ENCODE data around the gene SLC39A11. TPM values are rescaled to one million over a fixed set of nuclear protein-coding genes. Genes with fewer than 3 reads are reported as not detected.

SLC39A11 gene
- total RNA-seq, 1 experiment from 2014 or later: 8.6 TPM

- no peak for DNase-seq (ENCODE audit: low read depth)
These were observed 457.9 kb downstream of the SLC39A11 start for GRCh38 chr17:72634621-72635020.

GRCh38 chr17:72631949-72632684, 460.4 kb downstream of the SLC39A11 start:
- DNase-seq (ENCODE audit: low read depth): no peak

- no peak for DNase-seq (ENCODE audit: low read depth)
These were observed 460.9 kb downstream of the SLC39A11 start for GRCh38 chr17:72631568-72631948.

- peak; percentile 21 for DNase-seq (ENCODE audit: low read depth)
These were observed 467.8 kb downstream of the SLC39A11 start for GRCh38 chr17:72624652-72625051.

- no peak for DNase-seq (ENCODE audit: low read depth)
These were observed 468.3 kb downstream of the SLC39A11 start for GRCh38 chr17:72624226-72624625.

- no peak for DNase-seq (ENCODE audit: low read depth)
These were observed 469.6 kb downstream of the SLC39A11 start for GRCh38 chr17:72622661-72623433.

- no peak for DNase-seq (ENCODE audit: low read depth)
These were observed 472.4 kb downstream of the SLC39A11 start for GRCh38 chr17:72619976-72620650.

- no peak for DNase-seq (ENCODE audit: low read depth)
These were observed 474.4 kb downstream of the SLC39A11 start for GRCh38 chr17:72618001-72618509.

- no peak for DNase-seq (ENCODE audit: low read depth)
These were observed 474.9 kb downstream of the SLC39A11 start for GRCh38 chr17:72617557-72617956.

- no peak for DNase-seq (ENCODE audit: low read depth)
These were observed 476.0 kb downstream of the SLC39A11 start for GRCh38 chr17:72616447-72616846.

- no peak for DNase-seq (ENCODE audit: low read depth)
These were observed 476.9 kb downstream of the SLC39A11 start for GRCh38 chr17:72615627-72615991.

- peak; percentile 95 for DNase-seq (ENCODE audit: low read depth)
These were observed 477.4 kb downstream of the SLC39A11 start for GRCh38 chr17:72614871-72615626.

GRCh38 chr17:72614476-72614870, 478.0 kb downstream of the SLC39A11 start:
- peak; percentile 64 for DNase-seq (ENCODE audit: low read depth)

GRCh38 chr17:72613806-72614292, 478.6 kb downstream of the SLC39A11 start:
- peak; percentile 89 for DNase-seq (ENCODE audit: low read depth)

GRCh38 chr17:72613396-72613795, 479.1 kb downstream of the SLC39A11 start:
- peak; percentile 70 for DNase-seq (ENCODE audit: low read depth)

GRCh38 chr17:72611172-72611571, 481.3 kb downstream of the SLC39A11 start:
- no peak for DNase-seq (ENCODE audit: low read depth)

GRCh38 chr17:72609501-72609900, 483.0 kb downstream of the SLC39A11 start:
- peak; percentile 53 for DNase-seq (ENCODE audit: low read depth)

GRCh38 chr17:72608436-72608835, 484.1 kb downstream of the SLC39A11 start:
- DNase-seq (ENCODE audit: low read depth): no peak

- DNase-seq (ENCODE audit: low read depth): no peak
These were observed 485.8 kb downstream of the SLC39A11 start for GRCh38 chr17:72606656-72607055.

- no peak for DNase-seq (ENCODE audit: low read depth)
These were observed 486.9 kb downstream of the SLC39A11 start for GRCh38 chr17:72605543-72605942.

- no peak for DNase-seq (ENCODE audit: low read depth)
These were observed 488.0 kb downstream of the SLC39A11 start for GRCh38 chr17:72604518-72604917.
